Skeletal muscle cell (primary cell): ENCODE data around the gene ACER2.

Experiments used
- DNase-seq: peaks from one replicate; pipeline ENCODE4 v3.0.0-alpha.2; 2010; ENCODE audit warnings: low read depth
- H3K4me3 ChIP-seq: 2 replicates; pipeline ENCODE4 v1.5.1; 2011; ENCODE audit warnings: low read depth, mild to moderate bottlenecking, control low read depth, low read length, moderate library complexity

Gene ACER2

GRCh38 chr9:19441730-19442129, 32.9 kb downstream of the ACER2 start:
- DNase-seq: no peak
- H3K4me3 ChIP-seq: no peak overlapping the region

GRCh38 chr9:19442240-19442639, 33.4 kb downstream of the ACER2 start:
- H3K4me3 ChIP-seq: no peak overlapping the region
- no peak for DNase-seq

GRCh38 chr9:19445452-19445851, 36.6 kb downstream of the ACER2 start:
- DNase-seq: no peak
- no peak overlapping the region for H3K4me3 ChIP-seq

DNA sequence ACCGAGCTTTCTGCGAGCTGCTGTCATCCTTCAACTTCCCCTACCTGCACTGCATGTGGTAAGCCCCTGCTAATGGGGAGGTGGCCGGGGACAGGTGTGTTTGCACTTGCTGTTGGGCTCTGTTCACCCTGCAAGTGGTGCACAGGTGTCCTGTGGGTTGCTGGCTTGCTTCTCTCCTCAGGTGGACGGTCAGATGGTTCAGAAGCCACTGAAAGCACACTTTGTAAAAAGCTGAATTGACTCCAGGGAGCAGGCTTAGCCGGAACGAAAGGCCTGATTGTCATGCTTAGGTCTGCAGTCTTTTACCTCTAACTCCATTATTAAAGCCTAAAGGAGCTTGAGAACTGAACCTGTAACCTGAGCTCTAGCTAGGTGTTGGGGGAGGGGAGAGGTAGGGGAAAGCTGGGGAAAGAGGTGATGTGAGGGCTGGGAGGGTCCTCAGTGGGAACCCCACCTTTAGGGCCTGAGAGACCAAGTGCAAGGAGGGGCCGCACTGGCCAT, 37.6 kb downstream of the ACER2 start:
- DNase-seq: no peak
- H3K4me3 ChIP-seq: no peak overlapping the region

DNA sequence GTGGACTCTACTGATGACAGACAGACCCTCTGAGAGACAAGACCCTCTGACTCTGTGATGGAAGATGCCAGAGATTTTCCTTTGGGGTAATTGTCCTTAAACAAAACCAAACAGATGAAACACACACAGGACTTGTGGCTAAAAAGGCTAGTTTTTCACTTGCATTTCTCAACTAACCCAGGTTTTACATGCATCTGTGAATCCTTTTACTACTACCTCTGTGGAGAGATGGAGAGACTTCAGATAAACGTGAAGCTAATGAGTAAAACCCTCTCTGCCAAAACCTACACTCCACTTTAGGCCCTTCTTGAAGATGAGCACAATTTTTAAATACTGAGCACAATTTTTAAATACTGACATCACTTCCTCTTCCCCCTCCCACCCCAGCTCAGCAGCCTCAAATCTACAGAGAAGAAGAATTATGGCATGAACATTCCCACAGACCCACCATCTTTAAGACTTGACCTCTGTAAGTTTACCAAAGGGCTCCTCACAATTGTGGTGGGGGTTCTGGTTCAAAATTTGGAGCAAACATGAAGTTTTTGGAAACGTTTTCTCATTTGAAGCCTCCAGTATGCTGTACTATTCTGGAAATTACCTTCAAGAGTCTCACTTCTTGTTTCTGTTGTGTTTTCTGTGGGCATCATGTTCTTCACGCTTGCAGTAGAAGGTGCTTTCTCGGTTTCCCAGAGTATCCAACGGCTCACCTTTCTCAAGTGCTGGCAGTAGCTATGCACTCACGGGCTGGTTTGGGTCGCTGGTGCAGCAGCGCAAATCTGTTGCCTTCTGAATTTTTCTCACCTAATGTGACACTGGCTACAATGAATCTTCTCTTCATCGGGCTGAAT, 42.7 kb downstream of the ACER2 start:
- DNase-seq: no peak

DNA sequence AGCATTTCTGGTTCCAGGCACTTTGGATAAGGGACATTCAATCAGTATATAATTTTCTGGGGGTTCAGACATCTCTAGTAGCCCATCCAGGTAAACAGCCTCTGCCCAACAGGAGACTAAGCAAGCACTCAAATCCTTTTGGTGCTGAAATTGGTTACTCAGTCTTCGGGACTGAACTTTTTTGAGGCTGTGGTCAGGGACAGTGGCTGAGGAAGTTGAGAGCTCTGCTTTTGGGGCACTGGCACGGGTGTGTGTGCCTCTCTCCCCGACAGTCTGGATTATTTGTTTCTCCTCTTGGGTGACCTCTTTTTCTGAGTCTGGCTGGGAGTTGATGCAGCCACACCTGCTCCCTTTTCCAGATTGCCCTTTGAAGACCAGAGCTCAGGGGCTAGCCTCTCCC, 47.6 kb downstream of the ACER2 start:
- DNase-seq: no peak
- H3K4me3 ChIP-seq: no peak overlapping the region

More for the DNA sequence above, 42.7 kb downstream of the ACER2 start:
- H3K4me3 ChIP-seq: no peak overlapping the region

- H3K4me3 ChIP-seq: peak overlapping the region; percentile 37
- no peak for DNase-seq
These were observed 48.3 kb downstream of the ACER2 start for GRCh38 chr9:19456996-19457692.

DNA sequence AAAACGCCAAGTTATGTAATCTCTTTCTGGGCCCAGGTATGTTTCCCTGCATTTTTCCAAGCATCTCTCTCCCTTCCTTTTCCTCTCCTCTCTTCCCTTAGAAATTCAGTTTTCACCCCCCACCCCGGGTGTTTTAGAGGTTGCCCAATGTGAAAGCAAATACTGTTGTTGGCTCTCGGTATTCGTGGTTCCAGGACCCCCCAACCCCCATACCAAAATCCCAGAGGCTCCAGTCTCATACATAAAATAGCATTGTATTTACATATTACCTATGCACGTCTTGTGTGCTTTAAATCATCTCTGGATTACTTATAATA, 48.8 kb downstream of the ACER2 start:
- H3K4me3 ChIP-seq: peak overlapping the region; percentile 37
- DNase-seq: no peak

DNA sequence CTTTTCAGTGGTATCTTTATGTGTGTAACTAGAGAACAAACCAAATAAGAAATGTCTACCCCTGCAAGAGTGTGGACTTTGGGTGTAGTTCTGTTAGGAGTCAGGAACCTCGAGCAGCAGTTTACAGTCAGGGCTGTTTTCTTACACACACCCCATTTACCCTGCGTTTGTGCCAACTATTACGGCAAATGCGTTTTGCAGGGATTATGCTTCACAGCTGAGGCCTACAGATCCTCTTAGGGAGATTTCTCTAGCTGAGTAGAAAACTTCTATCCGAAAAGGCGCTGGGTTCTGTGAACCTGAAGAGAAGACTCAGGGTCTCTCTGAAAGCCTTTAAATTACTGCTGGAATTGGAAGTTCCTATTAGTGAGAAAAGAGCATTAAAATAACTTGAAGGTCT, 51.4 kb downstream of the ACER2 start:
- DNase-seq: no peak
- H3K4me3 ChIP-seq: no peak overlapping the region

DNA sequence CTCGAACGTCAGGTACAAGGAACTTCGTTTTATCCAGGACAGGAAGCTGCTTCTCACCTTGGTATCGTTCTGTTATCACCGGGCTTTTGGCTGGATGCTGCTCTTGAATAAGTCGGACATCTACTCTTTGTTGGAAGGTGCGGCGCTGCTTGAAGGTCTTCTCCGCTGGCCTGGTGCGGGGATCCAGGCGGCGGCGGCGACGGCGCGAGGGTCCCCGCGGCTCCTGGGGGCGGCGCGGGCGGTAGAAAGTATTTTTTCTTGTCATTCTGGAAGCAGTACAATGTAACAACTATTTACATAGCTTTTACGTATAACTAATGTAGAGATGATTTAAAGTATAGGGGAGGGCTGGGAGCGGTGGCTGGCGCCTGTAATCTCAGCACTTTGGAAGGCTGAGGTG, 52.3 kb downstream of the ACER2 start:
- no peak for DNase-seq
- no peak overlapping the region for H3K4me3 ChIP-seq

DNA sequence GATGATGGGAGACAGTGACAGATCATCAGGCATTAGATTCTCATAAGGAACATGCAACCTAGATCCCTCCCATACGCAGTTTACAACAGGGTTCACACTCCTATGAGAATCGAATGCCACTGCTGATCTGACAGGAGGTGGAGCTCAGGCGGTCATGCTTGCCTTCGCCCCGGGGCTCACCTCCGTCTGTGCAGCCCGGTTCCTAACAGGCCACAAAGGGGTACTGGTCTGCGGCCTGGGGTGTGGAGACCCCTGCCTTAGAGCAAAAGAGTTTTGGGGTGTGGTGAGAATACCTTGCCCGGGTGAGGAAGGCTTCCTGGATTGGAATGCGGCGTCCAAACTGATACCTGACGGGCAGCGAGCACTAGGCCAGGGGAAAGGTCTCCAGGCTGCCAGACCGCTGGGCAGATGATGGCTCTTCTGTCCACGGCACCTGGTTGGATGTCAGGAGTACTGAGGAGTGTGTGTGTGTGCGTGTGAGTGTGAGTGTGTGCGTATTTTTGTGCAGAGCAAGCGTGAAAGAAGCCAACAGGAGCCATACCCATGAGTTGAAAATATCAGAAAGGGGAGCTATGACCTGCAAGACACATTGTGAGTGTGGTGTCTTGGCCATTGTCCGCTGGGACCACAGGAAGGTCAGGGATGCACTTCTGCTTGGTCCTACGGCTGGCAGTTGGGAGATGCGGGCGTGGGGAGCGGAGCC, 55.4 kb downstream of the ACER2 start:
- H3K4me3 ChIP-seq: peak overlapping the region; percentile 36
- DNase-seq: no peak

DNA sequence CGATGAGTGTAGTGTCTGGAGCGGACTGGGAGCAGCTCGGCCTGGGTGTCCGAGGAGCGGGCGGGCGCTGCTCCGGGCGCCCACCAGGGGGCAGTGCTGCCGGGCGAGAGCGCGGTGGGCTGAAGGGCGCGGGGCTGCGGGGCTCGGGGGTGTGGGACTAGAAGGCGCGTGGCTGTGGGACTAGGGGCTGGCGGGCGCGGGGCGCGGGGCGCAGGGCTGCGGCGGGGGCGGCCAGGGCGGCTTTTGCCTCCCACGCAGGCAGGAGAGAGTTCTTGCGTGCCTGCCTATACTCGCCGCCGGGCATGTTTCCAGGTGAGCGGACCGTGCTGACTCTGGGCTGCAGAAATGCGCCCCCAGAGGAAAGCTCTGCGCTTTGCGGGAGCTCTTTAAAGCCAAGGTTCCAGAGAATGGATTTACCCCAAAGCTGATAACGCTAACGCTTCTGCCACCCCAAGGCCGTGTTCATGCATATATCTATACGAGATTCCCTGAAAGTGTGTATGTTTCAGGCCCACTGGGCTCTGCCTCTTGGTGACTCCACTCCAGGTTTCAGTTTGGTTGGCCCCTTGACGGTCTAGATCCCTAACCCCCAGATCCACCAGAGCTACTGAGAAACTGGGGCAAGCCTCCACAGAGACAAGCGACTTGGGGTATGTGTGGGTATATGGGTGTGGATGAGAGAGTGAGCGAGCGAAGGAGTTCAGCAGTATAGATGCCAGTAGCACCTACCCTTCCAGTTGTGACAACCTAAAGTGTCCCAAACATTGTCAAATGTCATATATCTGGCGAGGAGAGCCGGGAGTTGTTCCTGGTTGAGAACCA, 56.2 kb downstream of the ACER2 start:
- DNase-seq: peak; percentile 34

GRCh38 chr9:19465586-19466279, 56.9 kb downstream of the ACER2 start:
- H3K4me3 ChIP-seq: no peak overlapping the region
- no peak for DNase-seq

More for the DNA sequence above, 56.2 kb downstream of the ACER2 start:
- H3K4me3 ChIP-seq: peak overlapping the region; percentile 36

DNA sequence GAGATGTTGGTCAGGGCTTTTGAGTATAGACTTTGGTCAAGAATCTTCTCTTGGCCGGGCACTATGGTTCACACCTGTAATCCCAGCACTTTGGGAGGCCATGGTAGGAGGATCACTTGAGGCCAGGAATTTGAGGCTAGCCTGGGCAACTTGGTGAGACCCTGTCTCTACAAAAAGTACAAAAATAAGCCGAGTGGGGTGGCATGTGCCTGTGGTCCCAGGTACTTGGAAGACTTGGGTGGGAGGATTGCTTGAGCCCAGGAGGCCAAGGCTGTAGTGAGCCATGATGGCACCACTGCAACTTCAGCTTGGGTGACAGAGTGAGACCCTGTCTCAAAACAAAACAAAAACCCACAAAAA, 57.5 kb downstream of the ACER2 start:
- no peak overlapping the region for H3K4me3 ChIP-seq
- DNase-seq: no peak

DNA sequence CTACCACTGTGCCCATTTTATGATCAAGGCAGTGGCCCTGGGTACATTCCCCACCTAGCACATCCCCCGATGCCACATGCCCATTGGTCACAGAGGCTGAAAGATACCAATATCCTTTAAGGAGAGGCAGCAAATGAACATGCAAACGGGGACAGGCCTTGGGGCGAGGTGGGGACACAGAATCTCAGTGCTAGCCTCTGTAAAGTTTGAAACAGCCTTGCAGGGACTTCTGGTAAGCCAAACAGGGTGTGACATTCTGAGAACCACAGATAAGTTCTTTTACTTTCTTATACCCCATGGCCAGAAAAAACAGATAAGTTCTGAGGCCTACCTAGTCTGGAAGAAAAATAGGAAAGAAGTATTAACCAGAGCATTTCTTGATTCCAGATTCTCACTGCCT, 60.5 kb downstream of the ACER2 start:
- no peak overlapping the region for H3K4me3 ChIP-seq
- no peak for DNase-seq

GRCh38 chr9:19470567-19470966, 61.8 kb downstream of the ACER2 start:
- no peak for DNase-seq
- H3K4me3 ChIP-seq: no peak overlapping the region

GRCh38 chr9:19470981-19471650, 62.3 kb downstream of the ACER2 start:
- no peak overlapping the region for H3K4me3 ChIP-seq
- no peak for DNase-seq
